Measurements from ENCODE around the gene CTSL.

CTSL gene

GRCh38 chr9:87699835-87700234 is 26.1 kb upstream of the CTSL start:
- no peak for DNase-seq (ENCODE audit: low read depth in 2 of 2, low spot score in 1 of 2)

GRCh38 chr9:87701491-87701890 is 24.4 kb upstream of the CTSL start:
- DNase-seq (ENCODE audit: low read depth in 2 of 2, low spot score in 1 of 2) = no peak

GRCh38 chr9:87701931-87702421 is 23.9 kb upstream of the CTSL start:
- DNase-seq (ENCODE audit: low read depth in 2 of 2, low spot score in 1 of 2) = no peak

GRCh38 chr9:87702921-87703320 is 23.0 kb upstream of the CTSL start:
- DNase-seq (ENCODE audit: low read depth in 2 of 2, low spot score in 1 of 2) = no peak

- DNase-seq (ENCODE audit: low read depth in 2 of 2, low spot score in 1 of 2) = no peak
Observed at GRCh38 chr9:87703636-87704276, 22.2 kb upstream of the CTSL start.

- no peak for DNase-seq (ENCODE audit: low read depth in 2 of 2, low spot score in 1 of 2)
Observed at GRCh38 chr9:87704342-87704741, 21.6 kb upstream of the CTSL start.

- no peak for DNase-seq (ENCODE audit: low read depth in 2 of 2, low spot score in 1 of 2)
Observed at GRCh38 chr9:87706066-87706739, 19.7 kb upstream of the CTSL start.

GRCh38 chr9:87707805-87708506 is 18.0 kb upstream of the CTSL start:
- no peak for DNase-seq (ENCODE audit: low read depth in 2 of 2, low spot score in 1 of 2)

- no peak for DNase-seq (ENCODE audit: low read depth in 2 of 2, low spot score in 1 of 2)
Observed at GRCh38 chr9:87708546-87708945, 17.4 kb upstream of the CTSL start.

- DNase-seq (ENCODE audit: low read depth in 2 of 2, low spot score in 1 of 2) = no peak
Observed at GRCh38 chr9:87708986-87709728, 16.8 kb upstream of the CTSL start.

- DNase-seq (ENCODE audit: low read depth in 2 of 2, low spot score in 1 of 2) = no peak
Observed at GRCh38 chr9:87710443-87710842, 15.5 kb upstream of the CTSL start.

- no peak for DNase-seq (ENCODE audit: low read depth in 2 of 2, low spot score in 1 of 2)
Observed at GRCh38 chr9:87711857-87712800, 13.8 kb upstream of the CTSL start.

GRCh38 chr9:87712801-87713277 is 13.1 kb upstream of the CTSL start:
- no peak for DNase-seq (ENCODE audit: low read depth in 2 of 2, low spot score in 1 of 2)

- DNase-seq (ENCODE audit: low read depth in 2 of 2, low spot score in 1 of 2) = no peak
Observed at GRCh38 chr9:87713278-87713987, 12.5 kb upstream of the CTSL start.

- DNase-seq (ENCODE audit: low read depth in 2 of 2, low spot score in 1 of 2) = no peak
Observed at GRCh38 chr9:87713988-87714330, 12.0 kb upstream of the CTSL start.

GRCh38 chr9:87714819-87715218 is 11.1 kb upstream of the CTSL start:
- no peak for DNase-seq (ENCODE audit: low read depth in 2 of 2, low spot score in 1 of 2)

- no peak for DNase-seq (ENCODE audit: low read depth in 2 of 2, low spot score in 1 of 2)
Observed at GRCh38 chr9:87716141-87716540, 9.8 kb upstream of the CTSL start.

- no peak for DNase-seq (ENCODE audit: low read depth in 2 of 2, low spot score in 1 of 2)
Observed at GRCh38 chr9:87717456-87717855, 8.5 kb upstream of the CTSL start.

- DNase-seq (ENCODE audit: low read depth in 2 of 2, low spot score in 1 of 2) = no peak
Observed at GRCh38 chr9:87718231-87718630, 7.7 kb upstream of the CTSL start.
